GM12878 (cell line): ENCODE measurements around the gene TMTC3. TPM values are rescaled to one million over a fixed set of nuclear protein-coding genes. Genes with fewer than 3 reads are reported as not detected.

Experiments
- ATAC-seq: fragments of 200-7000 bp; cut with Tn5 transposase; 3 replicates; pipeline ENCODE4 v1.9.1; 2020; ENCODE audit warnings: mild to moderate bottlenecking, moderate library complexity
- BruUV-seq: library from RNA; stranded (reverse); fragments of 400-500 nt; replicated peaks from 2 replicates; lab custom pipeline; 2021; lab: Mats Ljungman, UMichigan
- CTCF ChIA-PET: fragments of 300-600 bp; sonication (Branson Sonifier 250); formaldehyde crosslinking; extraction: SDS; loops from one replicate; lab custom pipeline; 2021; ENCODE audit warnings: inconsistent platforms; lab: Yijun Ruan, JAX
- POLR2A ChIA-PET: fragments of 350-600 bp; formaldehyde crosslinking; extraction: SDS; loops from one replicate; lab custom pipeline; 2021; ENCODE audit warnings: inconsistent platforms; lab: Charles Lee
- RAD21 ChIA-PET: fragments of 300-600 bp; sonication (Branson Sonifier 250); formaldehyde crosslinking; loops from one replicate; lab custom pipeline; 2023; ENCODE audit warnings: antibody characterized with exemption; ENCODE audit not compliant: unreplicated experiment; lab: Charles Lee
- SMC1A ChIA-PET: fragments of 300-600 bp; sonication (Branson Sonifier 250); formaldehyde crosslinking; loops from one replicate; lab custom pipeline; 2023; ENCODE audit not compliant: unreplicated experiment, uncharacterized antibody; lab: Charles Lee
- DNase-seq: peaks from one replicate; pipeline ENCODE4 v3.0.0-alpha.2; 2011; ENCODE audit warnings: low read depth, low spot score
- FAIRE-seq: peaks from 3 replicates; lab custom pipeline; 2011; peaks lifted over from hg19 to GRCh38; lab: Jason Lieb, UNC
- H2AFZ ChIP-seq: 2 replicates; pipeline ENCODE4 v1.6.0; 2011; ENCODE audit warnings: low read depth, low read length, control low read depth; ENCODE audit not compliant: control insufficient read depth
- H3K27ac ChIP-seq: 2 replicates; pipeline ENCODE4 v1.5.1; 2011; ENCODE audit warnings: control low read depth; ENCODE audit not compliant: control insufficient read depth, insufficient read depth
- H3K27me3 ChIP-seq, 2 experiments: replicated peaks in 1 of 2; 2 replicates each; pipeline versions ENCODE4 v1.6.0 to v1.6.1; 2011; ENCODE audit warnings: low read length in 1 of 2; ENCODE audit not compliant: control insufficient read depth in 2 of 2, insufficient read depth in 2 of 2
- H3K36me3 ChIP-seq, 2 experiments: 2 replicates each; pipeline ENCODE4 v1.5.1; 2011; ENCODE audit warnings: low read length in 1 of 2; ENCODE audit not compliant: control insufficient read depth in 2 of 2, insufficient read depth in 2 of 2
- H3K4me1 ChIP-seq: 2 replicates; pipeline ENCODE4 v1.6.1; 2011; ENCODE audit warnings: mild to moderate bottlenecking, low read length, moderate library complexity, mixed read lengths; ENCODE audit not compliant: control insufficient read depth, insufficient read depth
- H3K4me2 ChIP-seq: 2 replicates; pipeline ENCODE4 v1.6.0; 2011; ENCODE audit warnings: control low read depth; ENCODE audit not compliant: control insufficient read depth, insufficient read depth
- H3K4me3 ChIP-seq: fragments of 200-600 bp; sonication (generic); 2 replicates; pipeline ENCODE4 v1.5.1; 2016
- H3K79me2 ChIP-seq: 2 replicates; pipeline ENCODE4 v1.6.0; 2011; ENCODE audit warnings: low read length; ENCODE audit not compliant: control insufficient read depth, insufficient read depth
- H3K9ac ChIP-seq: 2 replicates; pipeline ENCODE4 v1.8.0; 2011; ENCODE audit warnings: low read length, control low read depth, mixed read lengths; ENCODE audit not compliant: control insufficient read depth, insufficient read depth
- H3K9me3 ChIP-seq: replicated peaks from 3 replicates; pipeline ENCODE4 v1.5.1; 2011; ENCODE audit warnings: mild to moderate bottlenecking, low read length; ENCODE audit not compliant: control insufficient read depth, insufficient read depth
- H4K20me1 ChIP-seq: 2 replicates; pipeline ENCODE4 v1.6.0; 2011; ENCODE audit not compliant: control insufficient read depth, insufficient read depth
- ELK1 ChIP-seq: IDR thresholded peaks from 2 replicates; pipeline ENCODE4 v1.6.1; 2012; ENCODE audit warnings: low read depth, low read length, improper control_type of control experiment
- HSF1 ChIP-seq: fragments of 150-350 bp; IDR thresholded peaks from 2 replicates; pipeline ENCODE4 v1.6.1; 2014; ENCODE audit warnings: mild to moderate bottlenecking, low read depth, low read length
- KDM1A ChIP-seq: fragments of 200-600 bp; sonication (generic); IDR thresholded peaks from 2 replicates; pipeline ENCODE4 v1.6.1; 2016; ENCODE audit warnings: borderline replicate concordance
- MYB ChIP-seq: fragments of 150-350 bp; IDR thresholded peaks from 2 replicates; pipeline ENCODE4 v1.6.1; 2014; ENCODE audit warnings: mild to moderate bottlenecking, low read depth, low read length, borderline replicate concordance
- NFYA ChIP-seq: IDR thresholded peaks from 2 replicates; pipeline ENCODE4 v1.6.1; 2011; ENCODE audit warnings: low read depth, mild to moderate bottlenecking, low read length, improper control_type of control experiment, borderline replicate concordance
- SIN3A ChIP-seq: IDR thresholded peaks from 2 replicates; pipeline ENCODE4 v1.6.1; 2012; ENCODE audit warnings: low read depth, low read length, improper control_type of control experiment
- SMAD1 ChIP-seq: fragments of 450-650 bp; IDR thresholded peaks from 2 replicates; pipeline ENCODE4 v1.6.1; 2018; ENCODE audit warnings: mild to moderate bottlenecking, low read depth; ENCODE audit not compliant: partially characterized antibody
- SREBF2 ChIP-seq: IDR thresholded peaks from 2 replicates; pipeline ENCODE4 v1.6.1; 2012; ENCODE audit warnings: mild to moderate bottlenecking, low read length
- STAT3 ChIP-seq: IDR thresholded peaks from 2 replicates; pipeline ENCODE4 v1.6.1; 2011; ENCODE audit warnings: low read depth, low read length, improper control_type of control experiment
- ZBED1 ChIP-seq: IDR thresholded peaks from 2 replicates; pipeline ENCODE4 v1.6.1; 2016; ENCODE audit warnings: borderline replicate concordance
- ZNF207 ChIP-seq: fragments of 450-650 bp; IDR thresholded peaks from 2 replicates; pipeline ENCODE4 v1.6.1; 2014; ENCODE audit warnings: antibody characterized with exemption, mild to moderate bottlenecking, borderline replicate concordance
- WGBS: methylation state at CpG from one replicate; pipeline ENCODE4 v1.1.6; 2016; ENCODE audit warnings: low lambda C conversion rate; ENCODE audit not compliant: insufficient replicate concordance, insufficient coverage; ENCODE audit errors: missing lambda C conversion rate; 5-methylcytosine and 5-hydroxymethylcytosine counted together
- in situ Hi-C: fragments of 300-500 bp; cut with MboI; formaldehyde crosslinking; loops from 9 replicates; pipeline ENCODE4 v1.14.3; 2018; ENCODE audit warnings: mixed read lengths
- intact Hi-C: fragments of 100-400 bp; cut with micrococcal nuclease; formaldehyde crosslinking; loops from one replicate; pipeline ENCODE4 v1.14.2; 2022; ENCODE audit not compliant: unreplicated experiment
- polyA plus RNA-seq, 11 experiments: library from polyadenylated mRNA; depleted of rRNA in 4 of 11; unstranded in 6 of 11; stranded (reverse) in 5 of 11; fragments of >200 nt; fragmentation: Nextera tagmentation in 4 of 11; fragmentation: Illumina TruSeq in 1 of 11; extraction: Ambion mirVana in 4 of 11; extraction: Trizol in 1 of 11; gene quantifications; 1 replicate in 1 of 11; 2 replicates in 10 of 11; pipeline versions ENCODE4 v1.2.1 to v1.2.3, GENCODE V29; 2011 to 2016; ENCODE audit warnings: inconsistent platforms in 2 of 11, missing spikeins in 2 of 11, low read depth in 1 of 11
- total RNA-seq, 4 experiments: library from RNA; depleted of rRNA in 3 of 4; stranded (reverse); fragments of >200 nt in 3 of 4; fragmentation: Illumina TruSeq in 1 of 4; extraction: Trizol in 1 of 4; gene quantifications; 2 replicates each; pipeline versions ENCODE4 v1.2.1 to v1.2.3, GENCODE V29; 2013 to 2021

Gene TMTC3
- total and polyA plus RNA-seq, 10 of the 15 experiments (the other 5 are each of a cell fraction or from before 2014, with no cell fraction given), result 1.4 to 5.7 (median 3.5) TPM

- in situ Hi-C loops, result no loop called here
- intact Hi-C loops, result no loop called here
- H3K9me3 ChIP-seq, result no peaks in the 10 kb centered on the region
- DNase-seq (no peak), FAIRE-seq (no peak)
- H2AFZ ChIP-seq, result no peak overlapping the region
- ChIA-PET POLR2A (no interaction called here), SMC1A (interaction anchor here (0.6 to 1.1 kb wide), 4 partner anchors 227 to 532 kb away, joined by 3 read pairs; no protein-coding TSS in a partner anchor), CTCF (interaction anchor here (0.6 to 1.6 kb wide), 4 partner anchors 12 to 468 kb away, joined by 3 to 4 read pairs (median 4); no protein-coding TSS in a partner anchor), RAD21 (interaction anchor here (0.6 kb wide), 1 partner anchor 1817 kb away, joined by 4 read pairs; no protein-coding TSS in a partner anchor)
- no peaks in the 10 kb centered on the region for H3K27me3 ChIP-seq
- H3K4me3 ChIP-seq, result no peak overlapping the region
- H3K4me1 ChIP-seq, result no peaks in the 10 kb centered on the region
- peaks cover 0 to under 1% of the 10 kb centered on the region in 2 experiments; a peak in 2 of 4 replicates for H3K36me3 ChIP-seq
- no peaks in the 10 kb centered on the region for H3K79me2 ChIP-seq
- no peak overlapping the region for H3K27ac ChIP-seq
- BruUV-seq, result no TSS peak
- no peaks in the 10 kb centered on the region for H4K20me1 ChIP-seq
- no peak overlapping the region for H3K9ac ChIP-seq
- H3K4me2 ChIP-seq, result no peak overlapping the region
- 44% methylated on average over 1 of the region's 1 CpG for WGBS
- TF ChIP-seq MYB (no peak), KDM1A (no peak), SREBF2 (no peak), STAT3 (no peak), ELK1 (no peak), ZBED1 (no peak), SMAD1 (no peak), HSF1 (no peak), SIN3A (no peak), ZNF207 (no peak), NFYA (no peak)
- TF ChIP-seq, all 136 proteins: peak for 0
- ATAC-seq, result no peak
Measured at GRCh38 chr12:88166179-88166578, 24.1 kb downstream of the TMTC3 start.
